ENCODE data around the gene ERRFI1.
A peak's percentile ranks its signal among the peaks of the same experiment; 100 is the strongest.

ERRFI1 gene

DNA sequence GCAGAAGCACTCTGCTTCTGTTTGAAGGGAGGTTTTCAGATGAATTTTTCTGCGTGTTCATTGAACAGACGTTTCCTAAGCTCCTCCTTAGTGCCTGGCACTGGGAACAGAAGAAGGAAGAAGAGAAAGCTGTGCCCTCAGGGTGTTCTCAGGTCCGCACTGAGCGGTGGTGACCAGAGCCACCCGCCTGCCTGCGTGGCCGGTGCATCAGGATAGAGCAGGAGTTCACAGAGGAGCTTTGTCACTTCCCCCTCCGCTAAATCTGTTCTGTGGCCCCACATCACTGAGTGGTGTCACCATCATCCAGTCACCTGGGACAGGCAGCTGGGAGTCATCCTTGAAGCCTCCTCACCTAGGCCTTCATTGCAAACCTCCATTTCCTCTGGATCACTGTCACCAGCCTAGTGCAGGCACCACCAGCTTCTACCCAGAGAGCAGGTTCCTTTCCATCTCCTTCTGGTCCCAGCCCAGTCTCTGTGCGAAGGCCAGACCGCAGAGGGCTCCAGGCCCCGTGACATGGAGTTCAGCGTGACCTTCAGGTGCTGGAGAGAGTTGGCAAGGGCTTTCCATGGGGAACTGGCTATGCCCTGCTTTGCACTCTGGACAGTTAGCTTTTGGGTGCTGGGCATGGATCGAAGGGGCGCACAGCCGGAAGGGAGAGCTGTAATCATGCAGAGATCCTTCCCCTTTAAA is 42.9 kb downstream of the ERRFI1 start:
- no peak overlapping the region for H3K27ac ChIP-seq (ENCODE audit: low read depth, low read length)
- H3K27me3 ChIP-seq (ENCODE audit: control insufficient read depth in 5 of 5, insufficient read depth in 4 of 5, low read length in 5 of 5): no peaks in the 10 kb centered on the region
- H3K4me1 ChIP-seq (ENCODE audit: control insufficient read depth in 5 of 5, insufficient read depth in 5 of 5, low read length in 5 of 5): peaks cover 2 to 7% (median 3%) of the 10 kb centered on the region in 5 donors
- H3K36me3 ChIP-seq (ENCODE audit: control insufficient read depth in 5 of 5, insufficient read depth in 5 of 5, low read length in 5 of 5): peaks cover 8 to 82% (median 69%) of the 10 kb centered on the region in 5 donors
- no peak overlapping the region for H3K9ac ChIP-seq (ENCODE audit: low read length in 5 of 5)
- H3K4me3 ChIP-seq (ENCODE audit: low read depth in 1 of 5, low read length in 5 of 5): no peak overlapping the region
- H3K9me3 ChIP-seq (ENCODE audit: control insufficient read depth in 5 of 5, low read length in 5 of 5): no peaks in the 10 kb centered on the region

DNA sequence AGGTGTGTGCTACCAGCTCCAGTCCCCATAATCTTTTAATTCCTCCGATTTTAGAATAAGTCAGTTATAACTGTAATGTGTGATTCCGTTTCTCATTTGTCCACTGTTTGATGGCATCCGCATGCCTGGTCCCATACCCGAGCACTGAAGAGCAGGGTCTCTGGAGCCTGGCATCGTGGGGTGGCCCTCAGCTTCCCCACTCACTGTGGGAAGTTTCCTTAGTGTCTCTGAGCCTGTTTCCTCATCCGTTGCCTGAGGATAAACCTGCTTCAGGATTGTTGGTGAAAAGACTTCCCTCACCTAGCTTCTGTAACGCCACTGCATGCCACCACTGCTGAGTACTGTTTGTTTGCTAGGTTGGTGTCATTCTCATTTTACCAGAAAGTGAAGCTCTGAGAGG is 45.1 kb downstream of the ERRFI1 start:
- Histone ChIP-seq H3K27me3 (ENCODE audit: control insufficient read depth in 5 of 5, insufficient read depth in 4 of 5, low read length in 5 of 5) (no peaks in the 10 kb centered on the region), H3K9me3 (ENCODE audit: control insufficient read depth in 5 of 5, low read length in 5 of 5) (no peaks in the 10 kb centered on the region), H3K4me3 (ENCODE audit: low read depth in 1 of 5, low read length in 5 of 5) (no peak overlapping the region), H3K27ac (ENCODE audit: low read depth, low read length) (no peak overlapping the region), H3K4me1 (ENCODE audit: control insufficient read depth in 5 of 5, insufficient read depth in 5 of 5, low read length in 5 of 5) (peaks cover 2 to 7% (median 3%) of the 10 kb centered on the region in 5 donors), H3K9ac (ENCODE audit: low read length in 5 of 5) (no peak overlapping the region), H3K36me3 (ENCODE audit: control insufficient read depth in 5 of 5, insufficient read depth in 5 of 5, low read length in 5 of 5) (peaks cover 11 to 81% (median 72%) of the 10 kb centered on the region in 5 donors)

DNA sequence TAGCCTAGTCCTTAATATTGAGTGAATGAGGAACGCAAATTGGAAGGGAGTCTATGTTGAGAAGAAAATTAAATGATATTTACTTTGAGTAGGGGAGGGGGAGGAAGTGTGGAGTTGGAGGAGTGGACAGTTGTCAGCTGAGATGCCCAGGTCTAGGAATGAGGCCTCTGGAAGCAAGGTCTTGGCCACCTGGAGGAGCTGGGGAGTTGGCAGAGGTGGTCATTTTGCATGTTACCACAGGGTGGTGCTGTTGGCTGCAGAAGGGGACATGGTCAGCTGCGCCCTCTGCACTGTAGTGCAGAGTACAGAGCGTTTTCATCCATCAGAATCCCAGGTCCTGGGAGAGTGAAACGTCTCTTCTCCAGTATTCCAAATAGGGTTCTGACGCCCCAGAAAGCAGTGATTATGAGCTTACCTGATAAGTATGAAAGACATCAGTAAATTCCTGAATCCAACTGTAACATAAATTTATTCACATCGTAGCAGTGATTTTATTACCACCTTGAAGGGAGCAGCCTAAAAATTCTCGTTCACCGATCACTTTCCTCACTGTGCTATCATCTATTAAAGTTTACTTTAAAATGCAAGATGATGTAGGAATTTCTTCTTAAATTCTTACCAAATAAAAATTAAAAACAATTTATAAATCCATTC is 50.8 kb downstream of the ERRFI1 start:
- H3K27me3 ChIP-seq (ENCODE audit: control insufficient read depth in 5 of 5, insufficient read depth in 4 of 5, low read length in 5 of 5): no peaks in the 10 kb centered on the region
- H3K4me3 ChIP-seq (ENCODE audit: low read depth in 1 of 5, low read length in 5 of 5): no peak overlapping the region
- H3K9ac ChIP-seq (ENCODE audit: low read length in 5 of 5): no peak overlapping the region
- H3K9me3 ChIP-seq (ENCODE audit: control insufficient read depth in 5 of 5, low read length in 5 of 5): no peaks in the 10 kb centered on the region
- H3K4me1 ChIP-seq (ENCODE audit: control insufficient read depth in 5 of 5, insufficient read depth in 5 of 5, low read length in 5 of 5): peaks cover 0 to 10% (median 10%) of the 10 kb centered on the region in 5 donors
- H3K36me3 ChIP-seq (ENCODE audit: control insufficient read depth in 5 of 5, insufficient read depth in 5 of 5, low read length in 5 of 5): peaks cover 12 to 70% (median 55%) of the 10 kb centered on the region in 5 donors
- no peak overlapping the region for H3K27ac ChIP-seq (ENCODE audit: low read depth, low read length)

DNA sequence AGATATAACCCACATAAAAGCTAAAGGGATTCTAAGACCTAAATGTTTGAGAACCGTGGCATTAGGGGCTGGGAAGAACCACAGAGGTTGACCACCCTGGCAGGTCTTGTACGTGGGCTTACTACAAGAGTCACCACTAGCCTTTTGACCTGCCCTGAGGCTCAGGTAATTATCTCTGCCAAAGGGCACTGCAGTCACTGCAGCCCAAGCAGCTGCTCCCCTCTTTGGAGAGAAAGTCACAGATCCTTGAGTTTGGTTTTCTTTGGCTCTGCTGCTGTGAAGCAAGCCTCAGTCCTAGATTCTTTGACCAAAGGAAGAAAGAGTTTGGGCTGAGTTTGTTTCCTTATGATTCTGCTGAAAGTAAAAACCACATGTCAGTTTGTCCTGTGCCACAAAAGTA is 53.0 kb downstream of the ERRFI1 start:
- no peak overlapping the region for H3K27ac ChIP-seq (ENCODE audit: low read depth, low read length)
- peaks cover 0 to 16% (median 15%) of the 10 kb centered on the region in 5 donors for H3K4me1 ChIP-seq (ENCODE audit: control insufficient read depth in 5 of 5, insufficient read depth in 5 of 5, low read length in 5 of 5)
- no peaks in the 10 kb centered on the region for H3K9me3 ChIP-seq (ENCODE audit: control insufficient read depth in 5 of 5, low read length in 5 of 5)
- no peaks in the 10 kb centered on the region for H3K27me3 ChIP-seq (ENCODE audit: control insufficient read depth in 5 of 5, insufficient read depth in 4 of 5, low read length in 5 of 5)
- H3K36me3 ChIP-seq (ENCODE audit: control insufficient read depth in 5 of 5, insufficient read depth in 5 of 5, low read length in 5 of 5): peaks cover 14 to 64% (median 47%) of the 10 kb centered on the region in 5 donors
- H3K9ac ChIP-seq (ENCODE audit: low read length in 5 of 5): no peak overlapping the region
- no peak overlapping the region for H3K4me3 ChIP-seq (ENCODE audit: low read depth in 1 of 5, low read length in 5 of 5)

DNA sequence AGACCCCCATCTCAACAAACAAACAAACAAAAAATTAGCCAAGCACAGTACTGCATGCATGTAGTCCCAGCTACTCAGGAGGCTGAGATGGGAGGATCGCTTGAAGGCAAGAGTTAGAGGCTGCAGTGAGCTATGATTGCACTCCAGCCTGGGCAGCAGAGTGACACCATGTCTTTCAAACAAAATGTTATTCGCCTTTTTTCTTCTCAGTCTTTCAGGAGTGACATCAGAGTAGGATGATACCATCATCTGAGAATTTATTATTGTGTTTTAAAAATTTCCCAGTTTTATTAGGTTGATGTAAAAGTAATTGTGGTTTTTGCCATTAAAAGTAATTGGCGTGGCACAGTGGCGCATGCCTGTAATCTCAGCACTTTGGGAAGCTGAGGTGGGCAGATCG is 53.8 kb downstream of the ERRFI1 start:
- H3K36me3 ChIP-seq (ENCODE audit: control insufficient read depth in 5 of 5, insufficient read depth in 5 of 5, low read length in 5 of 5): peaks cover 14 to 59% (median 43%) of the 10 kb centered on the region in 5 donors
- no peaks in the 10 kb centered on the region for H3K9me3 ChIP-seq (ENCODE audit: control insufficient read depth in 5 of 5, low read length in 5 of 5)

DNA sequence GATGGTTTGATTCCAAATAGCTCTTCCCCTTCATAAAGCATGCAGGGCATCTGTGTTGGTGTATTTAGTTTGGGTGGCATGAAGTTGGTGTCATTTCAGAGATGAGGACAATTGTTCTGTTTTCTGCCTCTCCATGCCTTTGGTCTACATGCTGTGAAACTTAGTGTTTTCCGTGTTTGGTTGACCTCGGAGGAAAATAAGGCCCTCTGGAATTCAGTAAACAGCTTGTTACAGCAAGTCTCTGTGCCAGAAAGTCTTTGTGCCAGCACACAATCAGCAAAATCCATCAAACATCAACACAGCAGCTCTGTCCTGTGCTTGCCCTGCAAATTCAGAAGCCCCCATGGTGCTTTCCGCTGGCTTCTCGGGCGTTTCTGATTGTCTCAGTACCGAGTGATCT is 55.1 kb downstream of the ERRFI1 start:
- Histone ChIP-seq H3K9ac (ENCODE audit: low read length in 5 of 5) (no peak overlapping the region), H3K36me3 (ENCODE audit: control insufficient read depth in 5 of 5, insufficient read depth in 5 of 5, low read length in 5 of 5) (peaks cover 18 to 63% (median 41%) of the 10 kb centered on the region in 5 donors), H3K27ac (ENCODE audit: low read depth, low read length) (no peak overlapping the region), H3K9me3 (ENCODE audit: control insufficient read depth in 5 of 5, low read length in 5 of 5) (no peaks in the 10 kb centered on the region), H3K4me3 (ENCODE audit: low read depth in 1 of 5, low read length in 5 of 5) (no peak overlapping the region), H3K27me3 (ENCODE audit: control insufficient read depth in 5 of 5, insufficient read depth in 4 of 5, low read length in 5 of 5) (no peaks in the 10 kb centered on the region), H3K4me1 (ENCODE audit: control insufficient read depth in 5 of 5, insufficient read depth in 5 of 5, low read length in 5 of 5) (peaks cover 0 to 35% (median 31%) of the 10 kb centered on the region in 5 donors)

More for the DNA sequence above, 53.8 kb downstream of the ERRFI1 start:
- Histone ChIP-seq H3K4me1 (ENCODE audit: control insufficient read depth in 5 of 5, insufficient read depth in 5 of 5, low read length in 5 of 5) (peaks cover 0 to 23% (median 21%) of the 10 kb centered on the region in 5 donors), H3K4me3 (ENCODE audit: low read depth in 1 of 5, low read length in 5 of 5) (no peak overlapping the region), H3K27ac (ENCODE audit: low read depth, low read length) (no peak overlapping the region), H3K27me3 (ENCODE audit: control insufficient read depth in 5 of 5, insufficient read depth in 4 of 5, low read length in 5 of 5) (no peaks in the 10 kb centered on the region), H3K9ac (ENCODE audit: low read length in 5 of 5) (no peak overlapping the region)

DNA sequence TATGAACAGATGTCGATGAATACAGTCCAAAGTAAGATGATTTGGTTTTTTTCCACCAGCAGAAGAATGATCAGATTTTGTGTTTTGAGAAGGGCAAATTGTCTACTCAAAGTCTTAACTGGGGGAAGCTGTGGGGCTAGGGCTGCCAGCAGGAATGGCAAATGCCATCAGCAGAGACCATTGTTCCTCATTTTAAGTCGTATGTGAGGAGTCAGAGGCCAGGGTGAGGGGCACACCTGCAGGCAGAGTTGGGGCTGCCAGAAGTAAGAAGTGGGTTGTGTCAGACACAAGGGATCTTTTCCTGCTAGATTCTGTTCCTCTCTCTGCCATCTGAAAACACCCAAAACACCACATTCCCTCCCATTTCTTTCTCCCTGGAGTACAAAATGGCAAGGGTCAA is 55.9 kb downstream of the ERRFI1 start:
- Histone ChIP-seq H3K36me3 (ENCODE audit: control insufficient read depth in 5 of 5, insufficient read depth in 5 of 5, low read length in 5 of 5) (peaks cover 16 to 67% (median 47%) of the 10 kb centered on the region in 5 donors), H3K27ac (ENCODE audit: low read depth, low read length) (peak overlapping the region; percentile 46), H3K9me3 (ENCODE audit: control insufficient read depth in 5 of 5, low read length in 5 of 5) (no peaks in the 10 kb centered on the region), H3K9ac (ENCODE audit: low read length in 5 of 5) (no peak overlapping the region), H3K27me3 (ENCODE audit: control insufficient read depth in 5 of 5, insufficient read depth in 4 of 5, low read length in 5 of 5) (no peaks in the 10 kb centered on the region), H3K4me3 (ENCODE audit: low read depth in 1 of 5, low read length in 5 of 5) (no peak overlapping the region), H3K4me1 (ENCODE audit: control insufficient read depth in 5 of 5, insufficient read depth in 5 of 5, low read length in 5 of 5) (peaks cover 0 to 35% (median 32%) of the 10 kb centered on the region in 5 donors)

DNA sequence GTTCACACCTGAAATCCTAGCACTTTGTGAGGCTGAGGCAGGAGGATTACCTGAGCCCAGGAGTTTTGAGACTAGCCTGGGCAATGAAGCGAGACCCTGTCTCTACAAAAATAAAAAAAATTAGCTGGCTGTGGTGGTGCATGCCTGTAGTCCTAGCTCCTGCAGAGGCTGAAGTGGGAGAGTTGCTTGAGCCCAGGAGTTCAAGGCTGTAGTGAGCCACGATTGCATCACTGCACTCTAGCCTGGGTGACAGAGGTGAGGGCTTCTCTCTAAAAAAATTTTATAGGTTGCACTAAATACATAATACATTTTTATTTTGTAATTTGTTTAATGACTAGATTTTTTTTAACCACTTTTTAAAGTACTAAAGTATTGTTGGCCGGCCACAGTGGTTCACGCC is 58.5 kb downstream of the ERRFI1 start:
- H3K9ac ChIP-seq (ENCODE audit: low read length in 5 of 5): no peak overlapping the region
- H3K36me3 ChIP-seq (ENCODE audit: control insufficient read depth in 5 of 5, insufficient read depth in 5 of 5, low read length in 5 of 5): peaks cover 22 to 79% (median 59%) of the 10 kb centered on the region in 5 donors
- H3K27ac ChIP-seq (ENCODE audit: low read depth, low read length): no peak overlapping the region
- no peaks in the 10 kb centered on the region for H3K9me3 ChIP-seq (ENCODE audit: control insufficient read depth in 5 of 5, low read length in 5 of 5)
- H3K4me1 ChIP-seq (ENCODE audit: control insufficient read depth in 5 of 5, insufficient read depth in 5 of 5, low read length in 5 of 5): peaks cover 0 to 45% (median 37%) of the 10 kb centered on the region in 5 donors
- H3K4me3 ChIP-seq (ENCODE audit: low read depth in 1 of 5, low read length in 5 of 5): no peak overlapping the region
- H3K27me3 ChIP-seq (ENCODE audit: control insufficient read depth in 5 of 5, insufficient read depth in 4 of 5, low read length in 5 of 5): no peaks in the 10 kb centered on the region

DNA sequence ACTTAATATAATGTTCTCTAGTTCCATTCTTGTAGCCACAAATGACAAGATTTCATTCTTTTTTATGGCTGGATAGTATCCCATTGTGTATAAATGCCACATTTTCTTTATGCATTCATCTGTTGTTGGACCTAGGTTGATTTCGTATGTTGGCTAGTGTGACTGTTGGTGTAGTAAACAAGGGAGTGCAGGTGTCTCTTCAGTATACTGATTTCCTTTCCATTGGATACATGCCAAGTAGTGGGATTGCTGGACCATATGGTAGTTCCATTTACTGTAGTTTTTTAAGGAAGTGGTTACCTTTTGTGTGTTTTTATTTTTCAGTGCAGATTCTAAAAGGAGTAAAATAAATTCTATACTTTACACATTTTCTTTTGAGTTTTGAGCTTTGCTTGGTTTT is 58.9 kb downstream of the ERRFI1 start:
- no peak overlapping the region for H3K27ac ChIP-seq (ENCODE audit: low read depth, low read length)
- peaks cover 22 to 74% (median 56%) of the 10 kb centered on the region in 5 donors for H3K36me3 ChIP-seq (ENCODE audit: control insufficient read depth in 5 of 5, insufficient read depth in 5 of 5, low read length in 5 of 5)
- H3K9me3 ChIP-seq (ENCODE audit: control insufficient read depth in 5 of 5, low read length in 5 of 5): no peaks in the 10 kb centered on the region
- no peaks in the 10 kb centered on the region for H3K27me3 ChIP-seq (ENCODE audit: control insufficient read depth in 5 of 5, insufficient read depth in 4 of 5, low read length in 5 of 5)
- no peak overlapping the region for H3K4me3 ChIP-seq (ENCODE audit: low read depth in 1 of 5, low read length in 5 of 5)
- H3K9ac ChIP-seq (ENCODE audit: low read length in 5 of 5): no peak overlapping the region
- peaks cover 0 to 49% (median 42%) of the 10 kb centered on the region in 5 donors for H3K4me1 ChIP-seq (ENCODE audit: control insufficient read depth in 5 of 5, insufficient read depth in 5 of 5, low read length in 5 of 5)

DNA sequence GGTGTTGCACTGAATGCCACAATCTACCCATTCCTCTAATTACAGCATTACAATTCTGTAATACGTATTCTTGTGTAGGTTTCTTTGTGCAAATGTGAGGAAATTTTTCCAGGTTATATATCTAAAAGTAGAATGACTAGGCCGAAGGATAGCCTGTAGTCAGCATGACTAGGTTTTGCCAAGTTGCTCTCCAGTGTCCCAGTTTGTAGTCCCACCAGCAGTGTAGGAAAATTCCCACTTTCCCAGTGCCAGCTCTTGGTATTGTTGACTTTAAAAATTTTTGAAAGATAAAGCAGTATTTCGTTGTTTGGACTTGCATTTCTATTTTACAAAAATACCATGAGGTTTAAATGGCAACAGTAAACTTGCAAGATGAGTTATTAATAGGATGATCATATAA is 61.6 kb downstream of the ERRFI1 start:
- no peaks in the 10 kb centered on the region for H3K9me3 ChIP-seq (ENCODE audit: control insufficient read depth in 5 of 5, low read length in 5 of 5)
- H3K9ac ChIP-seq (ENCODE audit: low read length in 5 of 5): no peak overlapping the region
- H3K27ac ChIP-seq (ENCODE audit: low read depth, low read length): no peak overlapping the region
- peaks cover 3 to 48% (median 37%) of the 10 kb centered on the region in 5 donors for H3K4me1 ChIP-seq (ENCODE audit: control insufficient read depth in 5 of 5, insufficient read depth in 5 of 5, low read length in 5 of 5)
- no peak overlapping the region for H3K4me3 ChIP-seq (ENCODE audit: low read depth in 1 of 5, low read length in 5 of 5)
- H3K27me3 ChIP-seq (ENCODE audit: control insufficient read depth in 5 of 5, insufficient read depth in 4 of 5, low read length in 5 of 5): no peaks in the 10 kb centered on the region
- H3K36me3 ChIP-seq (ENCODE audit: control insufficient read depth in 5 of 5, insufficient read depth in 5 of 5, low read length in 5 of 5): peaks cover 19 to 52% (median 35%) of the 10 kb centered on the region in 5 donors

Data from subcutaneous abdominal adipose tissue (tissue), 5 donors.